ENCODE data around the gene ANKRD24.
"Not testable (repeated sequence)": the region's sequence is repeated elsewhere in the genome, so short reads cannot be mapped to it uniquely, and the experiment has no call there.

ANKRD24 gene

GRCh38 chr19:4174213-4174894 lies 8.1 kb upstream of the ANKRD24 start:
- no peak for DNase-seq

GRCh38 chr19:4174895-4175668 lies 7.4 kb upstream of the ANKRD24 start:
- DNase-seq: no peak

- DNase-seq: no peak
These were observed 6.9 kb upstream of the ANKRD24 start for GRCh38 chr19:4175669-4175931.

DNA sequence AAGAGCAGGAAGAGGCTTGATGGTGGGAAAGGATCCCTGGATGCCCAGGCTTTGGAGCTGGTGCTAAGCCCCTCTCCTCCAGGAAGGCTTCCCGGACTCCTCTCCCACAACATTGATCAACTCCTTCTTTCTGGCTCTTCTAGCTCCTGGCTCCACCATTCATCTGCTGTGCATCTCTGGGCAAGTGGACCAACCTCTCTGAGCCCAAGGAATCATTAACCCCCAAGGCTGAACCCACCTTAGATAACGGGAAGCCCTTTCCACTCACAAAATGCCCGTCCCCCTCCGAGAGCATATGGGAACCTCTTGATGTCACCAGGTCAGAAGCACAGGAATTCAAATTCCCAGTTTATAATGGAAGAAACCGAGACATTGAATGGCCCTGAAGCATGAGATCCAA lies 5.3 kb upstream of the ANKRD24 start:
- no peak for DNase-seq

DNA sequence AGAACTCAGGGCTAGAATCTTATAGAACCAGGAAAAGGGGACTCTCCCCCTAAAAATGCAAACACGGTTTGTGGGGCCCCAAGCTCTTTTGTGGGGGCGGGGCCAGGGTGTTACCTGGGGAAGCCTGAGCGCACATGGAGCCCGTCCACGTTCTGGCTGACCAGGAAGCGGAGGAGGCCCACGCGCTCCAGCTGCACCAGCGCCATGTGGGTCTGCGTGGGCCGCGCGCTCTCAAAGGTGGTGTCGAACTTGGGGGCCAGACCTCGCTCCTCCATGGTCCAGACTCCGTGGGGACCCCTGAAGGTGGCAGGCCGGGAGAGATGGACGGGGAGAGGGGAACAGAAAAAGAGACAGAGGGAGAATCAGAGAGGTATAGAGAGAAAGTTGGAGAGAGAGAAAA lies 3.5 kb upstream of the ANKRD24 start:
- no peak for DNase-seq

DNA sequence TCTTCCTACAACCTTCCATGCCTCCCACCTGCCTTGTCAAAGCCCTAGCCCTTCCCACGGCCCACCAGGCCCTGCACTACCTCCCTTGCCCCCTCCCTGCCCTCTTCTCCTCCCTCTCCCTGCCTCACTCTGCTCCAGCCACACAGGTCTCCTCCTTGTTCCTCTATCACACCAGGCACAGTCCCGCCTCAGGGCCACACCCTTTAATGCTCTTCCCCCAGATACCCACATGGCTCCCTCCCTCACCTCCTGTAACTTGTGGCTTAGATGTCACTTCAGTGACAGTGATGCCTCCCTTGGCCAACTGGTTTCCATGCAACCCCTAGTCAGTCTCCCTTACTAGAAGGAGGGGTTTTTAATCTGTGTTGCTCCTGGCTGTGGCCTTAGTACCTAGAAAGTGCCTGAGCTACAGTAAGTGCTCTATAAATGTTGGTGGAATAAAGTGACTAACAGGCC lies 1.4 kb upstream of the ANKRD24 start:
- DNase-seq: no peak

GRCh38 chr19:4183967-4184717 lies 1.7 kb downstream of the ANKRD24 start:
- no peak for DNase-seq

GRCh38 chr19:4184718-4185352 lies 2.3 kb downstream of the ANKRD24 start:
- DNase-seq: no peak

- DNase-seq: no peak
These were observed 3.1 kb downstream of the ANKRD24 start for GRCh38 chr19:4185413-4186086.

DNA sequence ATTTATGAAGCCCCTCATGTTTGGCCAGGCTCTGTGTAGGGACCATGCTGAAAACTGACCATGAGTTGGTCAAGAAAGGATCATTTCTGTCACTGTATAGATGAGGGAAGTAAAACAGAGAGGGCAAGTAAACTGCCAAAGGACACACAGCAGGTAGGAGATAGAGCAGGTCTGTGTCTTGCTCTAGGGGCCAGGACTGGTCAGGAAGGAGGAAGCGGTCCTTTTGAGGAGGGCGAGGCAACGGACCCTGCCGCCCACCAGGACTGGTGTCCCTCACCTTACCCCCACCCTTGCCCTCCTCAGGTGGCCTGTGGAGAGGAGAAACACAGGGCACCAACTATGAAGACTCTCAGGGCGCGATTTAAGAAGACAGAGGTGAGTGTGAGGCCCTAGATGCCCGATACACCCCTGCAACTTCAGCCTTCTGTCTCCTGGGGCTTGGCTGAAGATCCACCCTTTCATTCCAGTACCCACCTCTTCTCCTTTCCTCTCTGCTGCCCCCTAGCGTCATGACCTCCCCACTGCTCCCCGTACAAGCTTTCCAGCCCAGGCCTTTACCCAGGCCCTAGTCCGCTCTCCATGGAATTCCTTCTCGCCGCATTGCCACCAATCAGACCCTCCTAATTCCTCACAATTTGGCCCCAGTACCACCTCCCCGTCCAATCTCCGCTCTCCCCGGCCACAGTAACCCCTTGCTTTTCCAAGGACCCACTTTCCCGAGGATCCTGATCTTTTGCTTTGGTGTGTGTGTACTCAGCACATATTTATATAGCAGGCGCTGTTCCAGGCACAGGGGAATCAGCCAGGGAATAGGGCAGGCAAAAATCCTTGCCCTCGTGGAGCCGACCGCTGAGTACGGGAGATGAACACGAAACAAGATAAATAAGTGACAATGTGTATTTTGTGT lies 3.9 kb downstream of the ANKRD24 start:
- DNase-seq: peak; percentile 82

- no peak for DNase-seq
These were observed 5.0 kb downstream of the ANKRD24 start for GRCh38 chr19:4187313-4188122.

GRCh38 chr19:4189641-4190040 lies 7.2 kb downstream of the ANKRD24 start:
- no peak for DNase-seq

GRCh38 chr19:4192537-4192936 lies 10.0 kb downstream of the ANKRD24 start:
- not testable (repeated sequence) for DNase-seq

GRCh38 chr19:4194353-4194752 lies 11.9 kb downstream of the ANKRD24 start:
- no peak for DNase-seq

GRCh38 chr19:4196009-4196408 lies 13.5 kb downstream of the ANKRD24 start:
- DNase-seq: no peak

- no peak for DNase-seq
These were observed 14.2 kb downstream of the ANKRD24 start for GRCh38 chr19:4196587-4197148.

DNA sequence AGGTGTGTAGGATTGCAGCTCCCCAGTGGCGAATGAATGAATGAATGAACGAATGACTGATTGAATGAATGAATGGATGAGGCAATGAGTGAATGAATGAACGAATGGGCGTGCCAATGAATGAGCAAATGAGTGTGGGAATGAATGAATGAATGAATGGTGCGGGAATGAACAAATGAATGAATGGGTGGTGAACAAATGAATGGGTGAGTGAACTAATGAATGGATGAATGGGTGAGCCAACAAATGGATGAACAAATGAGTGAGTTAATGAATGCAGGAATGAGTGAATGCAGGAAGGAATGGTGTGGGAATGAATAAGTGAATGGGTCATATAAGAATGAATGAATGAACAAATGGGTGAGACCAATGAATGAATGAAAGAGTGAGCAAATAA lies 14.7 kb downstream of the ANKRD24 start:
- no peak for DNase-seq

GRCh38 chr19:4197625-4198466 lies 15.4 kb downstream of the ANKRD24 start:
- no peak for DNase-seq

DNA sequence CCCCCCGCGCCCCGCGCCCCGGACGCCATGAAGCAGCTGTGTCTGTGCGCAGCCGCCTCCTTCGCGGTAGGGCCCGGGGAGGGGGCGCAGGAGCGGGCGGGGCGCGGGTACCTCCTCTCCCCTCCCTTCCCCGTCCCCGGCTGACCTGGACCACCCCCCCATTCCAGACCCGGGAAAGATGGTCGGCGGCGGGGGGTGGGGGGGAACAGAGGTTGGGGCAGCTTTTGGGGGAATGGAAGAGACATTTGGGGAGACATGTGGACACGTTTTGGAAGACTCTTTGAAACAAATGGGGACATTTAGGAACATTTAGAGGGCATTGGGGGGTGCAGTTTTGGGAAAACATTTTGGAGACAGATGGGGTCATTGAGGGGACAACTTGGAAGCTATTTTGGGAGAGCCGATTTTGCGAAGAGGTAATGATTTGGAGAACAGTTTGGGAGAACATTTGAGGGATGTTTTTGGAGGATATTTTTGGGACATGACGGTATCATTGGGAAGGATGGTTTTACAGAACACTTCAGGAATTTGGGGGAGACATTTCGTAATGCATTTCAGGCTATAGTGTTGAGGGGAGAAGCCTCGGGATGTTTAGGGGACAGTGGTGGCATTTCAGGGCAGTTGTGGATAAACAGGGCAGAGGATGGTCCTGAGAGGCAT lies 16.1 kb downstream of the ANKRD24 start:
- no peak for DNase-seq
